ENCODE measurements around the gene MALT1.

GRCh38 chr18:58777471-58777870 is 106.2 kb downstream of the MALT1 start:
- TF ChIP-seq, protein P1, sequence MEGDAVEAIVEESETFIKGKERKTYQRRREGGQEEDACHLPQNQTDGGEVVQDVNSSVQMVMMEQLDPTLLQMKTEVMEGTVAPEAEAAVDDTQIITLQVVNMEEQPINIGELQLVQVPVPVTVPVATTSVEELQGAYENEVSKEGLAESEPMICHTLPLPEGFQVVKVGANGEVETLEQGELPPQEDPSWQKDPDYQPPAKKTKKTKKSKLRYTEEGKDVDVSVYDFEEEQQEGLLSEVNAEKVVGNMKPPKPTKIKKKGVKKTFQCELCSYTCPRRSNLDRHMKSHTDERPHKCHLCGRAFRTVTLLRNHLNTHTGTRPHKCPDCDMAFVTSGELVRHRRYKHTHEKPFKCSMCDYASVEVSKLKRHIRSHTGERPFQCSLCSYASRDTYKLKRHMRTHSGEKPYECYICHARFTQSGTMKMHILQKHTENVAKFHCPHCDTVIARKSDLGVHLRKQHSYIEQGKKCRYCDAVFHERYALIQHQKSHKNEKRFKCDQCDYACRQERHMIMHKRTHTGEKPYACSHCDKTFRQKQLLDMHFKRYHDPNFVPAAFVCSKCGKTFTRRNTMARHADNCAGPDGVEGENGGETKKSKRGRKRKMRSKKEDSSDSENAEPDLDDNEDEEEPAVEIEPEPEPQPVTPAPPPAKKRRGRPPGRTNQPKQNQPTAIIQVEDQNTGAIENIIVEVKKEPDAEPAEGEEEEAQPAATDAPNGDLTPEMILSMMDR (conservative IDR thresholded peaks at IDR 0.05; ENCODE audit: low read length): no peak
- no peak for TF ChIP-seq EZH2phosphoT487 (IDR thresholded peaks at IDR 0.05; ENCODE audit: borderline replicate concordance, low read depth, low read length)

Data from OCI-LY7 (cell line).